Uterus (tissue), 4 donors: ENCODE measurements around the gene UBR2. TPM values are rescaled to one million over a fixed set of nuclear protein-coding genes. Genes with fewer than 3 reads are reported as not detected.
"Not testable (repeated sequence)": the region's sequence is repeated elsewhere in the genome, so short reads cannot be mapped to it uniquely, and the experiment has no call there.

Source experiments
- DNase-seq, 2 donors: peaks; one replicate each; pipeline ENCODE4 v3.0.0-alpha.2; 2019 to 2020
- H3K27ac ChIP-seq, 2 donors: fragments of 200-600 bp; sonication (generic); 1 replicate in 1 of 2; 2 replicates in 1 of 2; pipeline ENCODE4 v1.5.1; 2016 to 2018
- H3K27me3 ChIP-seq, 2 donors: fragments of 200-600 bp; sonication (generic); one replicate each; pipeline ENCODE4 v1.5.1; 2018 to 2019; ENCODE audit warnings: control low read depth in 1 of 2
- H3K36me3 ChIP-seq, 2 donors: fragments of 200-600 bp; sonication (generic); one replicate each; pipeline ENCODE4 v1.5.1; 2019; ENCODE audit warnings: control low read depth in 1 of 2
- H3K4me1 ChIP-seq, 2 donors: fragments of 200-600 bp; sonication (generic); one replicate each; pipeline ENCODE4 v1.5.1; 2018 to 2019; ENCODE audit warnings: control low read depth in 1 of 2
- H3K4me3 ChIP-seq, 2 donors: fragments of 200-600 bp; sonication (generic); 1 replicate in 1 of 2; 2 replicates in 1 of 2; pipeline ENCODE4 v1.5.1; 2018 to 2019; ENCODE audit warnings: mild to moderate bottlenecking in 1 of 2
- H3K9me3 ChIP-seq, 2 donors: fragments of 200-600 bp; sonication (generic); one replicate each; pipeline ENCODE4 v1.5.1; 2019; ENCODE audit warnings: control low read depth in 1 of 2
- POLR2A ChIP-seq, 2 donors: fragments of 450-650 bp; IDR thresholded peaks; one replicate each; pipeline ENCODE4 v1.6.1; 2016; ENCODE audit warnings: antibody characterized with exemption in 2 of 2, mild to moderate bottlenecking in 1 of 2, moderate library complexity in 1 of 2
- intact Hi-C: fragments of 100-400 bp; cut with DNase I; formaldehyde crosslinking; loops from one replicate; pipeline ENCODE4 v1.15.1; 2023; ENCODE audit warnings: low total_unique reads
- total RNA-seq, 4 donors: library from RNA; depleted of rRNA in 3 of 4; stranded (reverse); fragments of >200 nt in 3 of 4; gene quantifications; one replicate each; pipeline versions ENCODE4 v1.1.0 to v1.2.4, GENCODE V29; 2014 to 2023
- TF ChIP-seq, protein P1 (sequence below), 4 experiments: fragments of 200-600 bp in 2 of 4; fragments of 450-650 bp in 2 of 4; sonication (generic) in 2 of 4; IDR thresholded peaks; one replicate each; pipeline ENCODE4 v1.5.1; 2016 to 2019; ENCODE audit warnings: antibody characterized with exemption in 4 of 4, mild to moderate bottlenecking in 2 of 4, moderate library complexity in 1 of 4
- donor health status: DM: yes; HTN: yes; CAD: no.

The UBR2 gene
- total RNA-seq, 4 donors from 2014 or later: 13.2 to 44.2 (median 29.5) TPM

GRCh38 chr6:42652024-42652746, 88.4 kb downstream of the UBR2 start:
- intact Hi-C loops: no loop called here
- no peaks in the 10 kb centered on the region for H3K9me3 ChIP-seq
- TF ChIP-seq POLR2A (IDR thresholded peaks at IDR 0.05): no peak
- no peaks in the 10 kb centered on the region for H3K4me1 ChIP-seq
- H3K36me3 ChIP-seq: no peaks in the 10 kb centered on the region
- no peaks in the 10 kb centered on the region for H3K27me3 ChIP-seq
- H3K27ac ChIP-seq: no peak overlapping the region
- no peak for DNase-seq
- no peak overlapping the region for H3K4me3 ChIP-seq

- no peak for DNase-seq
- H3K36me3 ChIP-seq: no peaks in the 10 kb centered on the region
- H3K27ac ChIP-seq: no peak overlapping the region
- intact Hi-C loops: no loop called here
- no peaks in the 10 kb centered on the region for H3K9me3 ChIP-seq
- no peaks in the 10 kb centered on the region for H3K4me1 ChIP-seq
- H3K27me3 ChIP-seq: no peaks in the 10 kb centered on the region
- no peak overlapping the region for H3K4me3 ChIP-seq
- TF ChIP-seq, protein P1, sequence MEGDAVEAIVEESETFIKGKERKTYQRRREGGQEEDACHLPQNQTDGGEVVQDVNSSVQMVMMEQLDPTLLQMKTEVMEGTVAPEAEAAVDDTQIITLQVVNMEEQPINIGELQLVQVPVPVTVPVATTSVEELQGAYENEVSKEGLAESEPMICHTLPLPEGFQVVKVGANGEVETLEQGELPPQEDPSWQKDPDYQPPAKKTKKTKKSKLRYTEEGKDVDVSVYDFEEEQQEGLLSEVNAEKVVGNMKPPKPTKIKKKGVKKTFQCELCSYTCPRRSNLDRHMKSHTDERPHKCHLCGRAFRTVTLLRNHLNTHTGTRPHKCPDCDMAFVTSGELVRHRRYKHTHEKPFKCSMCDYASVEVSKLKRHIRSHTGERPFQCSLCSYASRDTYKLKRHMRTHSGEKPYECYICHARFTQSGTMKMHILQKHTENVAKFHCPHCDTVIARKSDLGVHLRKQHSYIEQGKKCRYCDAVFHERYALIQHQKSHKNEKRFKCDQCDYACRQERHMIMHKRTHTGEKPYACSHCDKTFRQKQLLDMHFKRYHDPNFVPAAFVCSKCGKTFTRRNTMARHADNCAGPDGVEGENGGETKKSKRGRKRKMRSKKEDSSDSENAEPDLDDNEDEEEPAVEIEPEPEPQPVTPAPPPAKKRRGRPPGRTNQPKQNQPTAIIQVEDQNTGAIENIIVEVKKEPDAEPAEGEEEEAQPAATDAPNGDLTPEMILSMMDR (IDR thresholded peaks at IDR 0.05): no peak
Measured at GRCh38 chr6:42653851-42654250, 90.0 kb downstream of the UBR2 start.

DNA sequence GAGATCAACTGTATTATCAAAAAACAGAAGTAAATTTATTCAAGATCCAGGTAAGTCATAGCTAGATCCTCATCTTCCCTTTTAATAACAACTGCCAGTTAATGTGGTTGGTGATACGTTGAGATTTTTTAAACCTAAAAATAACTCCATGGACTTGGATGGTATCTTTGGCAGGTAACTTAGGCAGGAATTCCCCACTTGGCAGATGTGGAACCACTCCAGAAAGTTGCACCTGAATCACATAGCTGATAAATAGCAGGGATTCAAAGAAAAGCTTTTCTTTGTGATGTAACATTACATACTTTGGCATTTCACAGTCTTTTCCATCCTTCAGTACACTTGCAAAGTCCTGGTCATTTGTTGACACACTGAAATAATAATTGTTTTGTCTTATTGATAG, 96.0 kb downstream of the UBR2 start:
- TF ChIP-seq POLR2A (IDR thresholded peaks at IDR 0.05): no peak
- TF ChIP-seq, protein P1 (IDR thresholded peaks at IDR 0.05): no peak
- H3K4me3 ChIP-seq: no peak overlapping the region
- DNase-seq: no peak
- no peaks in the 10 kb centered on the region for H3K4me1 ChIP-seq
- intact Hi-C loops: loop anchor here (2.0 kb wide), 1 partner anchor 67 kb away; no protein-coding TSS in a partner anchor
- no peak overlapping the region for H3K27ac ChIP-seq
- no peaks in the 10 kb centered on the region for H3K36me3 ChIP-seq
- H3K27me3 ChIP-seq: no peaks in the 10 kb centered on the region
- H3K9me3 ChIP-seq: no peaks in the 10 kb centered on the region

DNA sequence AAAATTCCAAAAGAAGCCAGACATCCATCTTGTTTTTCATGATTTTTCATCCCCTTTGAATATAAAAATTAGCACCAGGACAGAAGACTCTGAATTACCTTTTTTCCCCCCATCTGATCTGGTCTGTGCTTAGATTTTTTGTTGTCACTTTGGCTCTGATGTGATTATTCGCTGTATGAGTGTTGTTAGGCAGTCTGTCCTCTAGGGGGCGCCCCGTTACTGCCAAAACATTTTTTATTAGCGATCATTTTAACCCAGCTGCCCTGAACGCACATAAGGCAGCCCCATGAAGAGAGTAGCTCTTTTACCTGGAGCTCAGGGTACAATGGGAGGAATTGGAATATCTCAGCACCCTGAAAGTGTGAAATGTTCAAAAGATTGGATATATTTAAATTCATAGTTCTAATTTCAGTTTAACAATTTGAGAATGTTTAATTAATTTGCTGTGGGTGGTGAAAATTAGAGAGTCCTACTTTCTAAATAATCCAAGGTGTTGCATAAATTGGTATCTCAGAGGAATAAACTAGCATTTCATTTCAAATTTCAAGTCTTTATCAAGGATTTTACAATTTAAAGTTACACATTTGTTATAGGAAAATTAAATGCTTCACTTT, 97.8 kb downstream of the UBR2 start:
- intact Hi-C loops: loop anchor here (2.0 kb wide), 1 partner anchor 65 kb away; no protein-coding TSS in a partner anchor
- TF ChIP-seq, protein P1 (IDR thresholded peaks at IDR 0.05): peak; percentile 84 to 94 (median 90)
- TF ChIP-seq POLR2A (IDR thresholded peaks at IDR 0.05): no peak
- Histone ChIP-seq H3K27ac (peak overlapping the region in 1 of 2 donors; percentile 52), H3K27me3 (no peaks in the 10 kb centered on the region), H3K36me3 (no peaks in the 10 kb centered on the region), H3K4me3 (no peak overlapping the region), H3K9me3 (no peaks in the 10 kb centered on the region), H3K4me1 (no peaks in the 10 kb centered on the region)
- DNase-seq: peak; percentile 80 to 83

DNA sequence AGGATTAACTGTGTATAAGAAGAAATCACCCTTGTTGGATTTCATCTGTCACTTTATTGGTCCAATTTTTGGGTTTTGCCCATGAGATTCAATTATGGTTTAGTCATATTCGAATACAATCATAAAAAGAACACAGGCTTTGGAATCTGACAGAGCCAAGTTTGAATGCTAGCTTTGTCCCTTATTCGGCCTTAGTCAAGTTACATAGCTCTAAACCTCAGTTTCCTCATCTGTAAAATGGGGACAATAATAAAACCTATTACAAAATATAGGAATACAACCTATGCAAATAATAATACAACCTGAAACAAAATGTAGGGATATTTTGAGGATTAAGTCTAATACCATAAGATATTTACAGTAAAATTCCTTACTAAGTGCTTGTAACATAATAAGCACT, 100.9 kb downstream of the UBR2 start:
- H3K36me3 ChIP-seq: no peaks in the 10 kb centered on the region
- no peaks in the 10 kb centered on the region for H3K4me1 ChIP-seq
- H3K4me3 ChIP-seq: no peak overlapping the region
- H3K27me3 ChIP-seq: no peaks in the 10 kb centered on the region
- H3K27ac ChIP-seq: no peak overlapping the region
- no peaks in the 10 kb centered on the region for H3K9me3 ChIP-seq
- DNase-seq: no peak
- intact Hi-C loops: no loop called here
- no peak for TF ChIP-seq POLR2A (IDR thresholded peaks at IDR 0.05)
- TF ChIP-seq, protein P1 (IDR thresholded peaks at IDR 0.05): no peak

DNA sequence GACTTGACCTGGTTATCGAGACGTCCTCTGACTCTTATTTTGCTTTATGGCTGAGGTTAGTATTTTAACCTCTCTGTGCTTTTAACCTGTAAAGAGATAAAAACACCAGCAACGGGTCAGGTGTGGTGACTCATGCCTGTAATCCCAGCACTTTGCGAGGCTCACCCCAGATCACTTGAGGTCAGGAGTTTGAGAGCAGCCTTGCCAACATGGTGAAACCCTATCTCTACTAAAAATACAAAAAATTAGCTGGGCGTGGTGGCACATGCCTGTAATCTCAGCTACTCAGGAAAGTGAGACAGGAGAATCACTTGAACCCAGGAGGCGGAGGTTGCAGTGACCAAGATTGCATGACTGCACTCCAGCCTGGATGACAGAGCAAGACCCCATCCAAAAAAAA, 110.5 kb downstream of the UBR2 start:
- H3K4me3 ChIP-seq, H3K36me3 ChIP-seq, intact Hi-C loops, H3K4me1 ChIP-seq, H3K27ac ChIP-seq, H3K9me3 ChIP-seq, H3K27me3 ChIP-seq, DNase-seq: not testable (repeated sequence)
